Heart left ventricle (tissue), 13 donors: ENCODE data around the gene CTAGE15.
"Not testable (repeated sequence)": the region's sequence is repeated elsewhere in the genome, so short reads cannot be mapped to it uniquely, and the experiment has no call there.

Experiments
- POLR2A ChIP-seq, 2 donors: fragments of 450-650 bp; IDR thresholded peaks; one replicate each; pipeline ENCODE4 v1.6.1; 2017; ENCODE audit warnings: antibody characterized with exemption in 2 of 2, mild to moderate bottlenecking in 2 of 2, moderate library complexity in 2 of 2
- TF ChIP-seq, protein P1 (sequence below), 12 donors: fragments of 200-600 bp; sonication (generic) in 4 of 12; IDR thresholded peaks; one replicate each; pipeline versions ENCODE4 v1.5.0 to v1.8.0; 2018 to 2022; ENCODE audit warnings: antibody characterized with exemption in 12 of 12, mild to moderate bottlenecking in 5 of 12
- donor health status: ischemic (EF 13 %, LVEDD 7.1; RV severe dilation, severe dysfunction).
- donor health status: DM: no; HTN: yes; CAD: no.
- donor health status: DM: no; HTN: no; CAD: no.
- donor health status: ischemic (EF 25% LVEDD 6.9; RV normal size, moderate dysfunction).
- donor health status: ischemic (EF 25% LVEDD 5.7; RV mildly dilated, moderate dysfunction).
- donor health status: ischemic (EF 35%, LVEDD 5.7; RV mildly dilated, moderate dysfunction).
- donor health status: nonischemic (EF 11% LVEDD 7.7; RV severe dilation, severe dysfunction).
- donor health status: DM: yes; HTN: yes; CAD: no.
- donor health status: PGD.
- donor health status: ischemic (EF 29% LVEDD 5.4; RV normal size, mild dysfunction).
- donor health status: nonischemic (EF 23%, LVEDD 6.1; RV moderate dilation, normal function).

DNA sequence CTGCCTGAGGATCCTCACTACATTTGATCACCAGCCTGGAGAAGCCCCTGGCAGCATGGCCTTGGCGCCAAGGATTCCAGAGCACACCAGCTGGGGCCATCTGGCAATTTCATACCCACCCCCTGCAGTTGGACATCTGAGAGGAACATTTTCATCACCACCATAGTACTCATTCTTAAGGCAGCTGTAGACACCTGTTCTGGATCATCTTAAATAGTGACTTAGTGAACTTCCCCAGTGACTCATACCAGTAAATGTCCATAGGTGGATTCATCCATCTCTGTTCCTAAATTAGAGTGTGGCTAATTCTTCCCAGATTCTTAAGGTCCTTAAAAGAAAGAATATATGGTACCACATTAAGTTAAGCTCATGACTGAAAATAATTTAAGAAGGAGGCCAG, 45.6 kb downstream of the CTAGE15 start:
- TF ChIP-seq, protein P1, sequence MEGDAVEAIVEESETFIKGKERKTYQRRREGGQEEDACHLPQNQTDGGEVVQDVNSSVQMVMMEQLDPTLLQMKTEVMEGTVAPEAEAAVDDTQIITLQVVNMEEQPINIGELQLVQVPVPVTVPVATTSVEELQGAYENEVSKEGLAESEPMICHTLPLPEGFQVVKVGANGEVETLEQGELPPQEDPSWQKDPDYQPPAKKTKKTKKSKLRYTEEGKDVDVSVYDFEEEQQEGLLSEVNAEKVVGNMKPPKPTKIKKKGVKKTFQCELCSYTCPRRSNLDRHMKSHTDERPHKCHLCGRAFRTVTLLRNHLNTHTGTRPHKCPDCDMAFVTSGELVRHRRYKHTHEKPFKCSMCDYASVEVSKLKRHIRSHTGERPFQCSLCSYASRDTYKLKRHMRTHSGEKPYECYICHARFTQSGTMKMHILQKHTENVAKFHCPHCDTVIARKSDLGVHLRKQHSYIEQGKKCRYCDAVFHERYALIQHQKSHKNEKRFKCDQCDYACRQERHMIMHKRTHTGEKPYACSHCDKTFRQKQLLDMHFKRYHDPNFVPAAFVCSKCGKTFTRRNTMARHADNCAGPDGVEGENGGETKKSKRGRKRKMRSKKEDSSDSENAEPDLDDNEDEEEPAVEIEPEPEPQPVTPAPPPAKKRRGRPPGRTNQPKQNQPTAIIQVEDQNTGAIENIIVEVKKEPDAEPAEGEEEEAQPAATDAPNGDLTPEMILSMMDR (IDR thresholded peaks at IDR 0.05) = not testable (repeated sequence)
- TF ChIP-seq POLR2A (IDR thresholded peaks at IDR 0.05) = not testable (repeated sequence)
